Mesodermal cell (in vitro differentiated cells): ENCODE results near the gene GAK.

ENCODE experiments used
- H3K27ac ChIP-seq: 2 replicates; pipeline ENCODE4 v1.7.0; 2013; ENCODE audit warnings: mild to moderate bottlenecking, low read depth, low read length, moderate library complexity; ENCODE audit not compliant: severe bottlenecking
- H3K36me3 ChIP-seq: 2 replicates; pipeline ENCODE4 v1.7.1; 2013; ENCODE audit warnings: mild to moderate bottlenecking, low read length, moderate library complexity; ENCODE audit not compliant: control insufficient read depth, insufficient read depth
- H3K4me1 ChIP-seq: one replicate; pipeline ENCODE4 v1.7.1; 2013; ENCODE audit warnings: mild to moderate bottlenecking, low read length; ENCODE audit not compliant: insufficient read depth, control insufficient read depth, poor library complexity, severe bottlenecking
- H3K4me3 ChIP-seq: 2 replicates; pipeline ENCODE4 v1.7.0; 2013; ENCODE audit warnings: low read length, control low read depth, mild to moderate bottlenecking; ENCODE audit not compliant: insufficient read depth, poor library complexity, severe bottlenecking; ENCODE audit errors: extremely low read depth
- H3K9me3 ChIP-seq: 2 replicates; pipeline ENCODE4 v1.7.1; 2013; ENCODE audit warnings: mild to moderate bottlenecking, low read length, moderate library complexity; ENCODE audit not compliant: control insufficient read depth
- WGBS, 2 experiments: methylation state at CpG; one replicate each; pipeline ENCODE4 v1.1.5; 2013; ENCODE audit warnings: missing lambda C conversion rate in 2 of 2; ENCODE audit not compliant: insufficient coverage in 2 of 2; 5-methylcytosine and 5-hydroxymethylcytosine counted together

GAK gene

GRCh38 chr4:856225-856901, 75.8 kb downstream of the GAK start:
- Histone ChIP-seq H3K9me3 (no peaks in the 10 kb centered on the region), H3K4me1 (no peaks in the 10 kb centered on the region), H3K4me3 (no peak overlapping the region), H3K36me3 (peaks cover 83% of the 10 kb centered on the region), H3K27ac (no peak overlapping the region)
- WGBS, 2 experiments = 82 to 98% methylated on average over 3 of the region's 3 CpGs

- 45 to 57% methylated on average over 1 of the region's 1 CpG for WGBS, 2 experiments
- Histone ChIP-seq H3K4me1 (no peaks in the 10 kb centered on the region), H3K36me3 (peaks cover 83% of the 10 kb centered on the region), H3K9me3 (no peaks in the 10 kb centered on the region), H3K27ac (no peak overlapping the region), H3K4me3 (no peak overlapping the region)
Measured at GRCh38 chr4:855880-856224, 76.3 kb downstream of the GAK start.

GRCh38 chr4:854356-854755, 77.8 kb downstream of the GAK start:
- H3K4me3 ChIP-seq = no peak overlapping the region
- 97 to 98% methylated on average over 10 to 11 of the region's 11 CpGs for WGBS, 2 experiments
- no peak overlapping the region for H3K27ac ChIP-seq
- H3K4me1 ChIP-seq = no peaks in the 10 kb centered on the region
- no peaks in the 10 kb centered on the region for H3K9me3 ChIP-seq
- peaks cover 81% of the 10 kb centered on the region for H3K36me3 ChIP-seq

- no peak overlapping the region for H3K4me3 ChIP-seq
- H3K9me3 ChIP-seq = no peaks in the 10 kb centered on the region
- no peak overlapping the region for H3K27ac ChIP-seq
- H3K36me3 ChIP-seq = peaks cover 78% of the 10 kb centered on the region
- 93 to 95% methylated on average over 32 to 33 of the region's 33 CpGs for WGBS, 2 experiments
- H3K4me1 ChIP-seq = no peaks in the 10 kb centered on the region
Measured at GRCh38 chr4:853416-853781, 78.7 kb downstream of the GAK start.

GRCh38 chr4:851701-852430, 80.2 kb downstream of the GAK start:
- no peaks in the 10 kb centered on the region for H3K9me3 ChIP-seq
- no peak overlapping the region for H3K4me3 ChIP-seq
- no peak overlapping the region for H3K27ac ChIP-seq
- H3K4me1 ChIP-seq = no peaks in the 10 kb centered on the region
- WGBS, 2 experiments = 94 to 95% methylated on average over 33 of the region's 33 CpGs
- H3K36me3 ChIP-seq = peaks cover 68% of the 10 kb centered on the region

GRCh38 chr4:850323-850945, 81.7 kb downstream of the GAK start:
- Histone ChIP-seq H3K4me1 (peaks cover 4% of the 10 kb centered on the region), H3K9me3 (no peaks in the 10 kb centered on the region), H3K4me3 (no peak overlapping the region), H3K36me3 (peaks cover 59% of the 10 kb centered on the region), H3K27ac (no peak overlapping the region)
- WGBS, 2 experiments = 92 to 94% methylated on average over 12 to 13 of the region's 18 CpGs

GRCh38 chr4:849478-850175, 82.5 kb downstream of the GAK start:
- Histone ChIP-seq H3K9me3 (no peaks in the 10 kb centered on the region), H3K27ac (no peak overlapping the region), H3K36me3 (peaks cover 51% of the 10 kb centered on the region), H3K4me3 (no peak overlapping the region), H3K4me1 (peaks cover 8% of the 10 kb centered on the region)
- WGBS, 2 experiments = 92 to 96% methylated on average over 43 to 48 of the region's 50 CpGs

GRCh38 chr4:848803-849477, 83.2 kb downstream of the GAK start:
- H3K9me3 ChIP-seq = no peaks in the 10 kb centered on the region
- H3K36me3 ChIP-seq = peaks cover 44% of the 10 kb centered on the region
- 94 to 97% methylated on average over 20 to 23 of the region's 27 CpGs for WGBS, 2 experiments
- no peak overlapping the region for H3K27ac ChIP-seq
- no peak overlapping the region for H3K4me3 ChIP-seq
- peaks cover 8% of the 10 kb centered on the region for H3K4me1 ChIP-seq

- Histone ChIP-seq H3K4me1 (peaks cover 8% of the 10 kb centered on the region), H3K27ac (no peak overlapping the region), H3K9me3 (no peaks in the 10 kb centered on the region), H3K36me3 (peaks cover 43% of the 10 kb centered on the region), H3K4me3 (no peak overlapping the region)
- WGBS, 2 experiments = 88 to 93% methylated on average over 13 of the region's 16 CpGs
Measured at GRCh38 chr4:848307-848691, 83.8 kb downstream of the GAK start.

GRCh38 chr4:845836-846251, 86.3 kb downstream of the GAK start:
- 85% methylated on average over 12 to 14 of the region's 14 CpGs for WGBS, 2 experiments
- Histone ChIP-seq H3K4me1 (peaks cover 8% of the 10 kb centered on the region), H3K9me3 (no peaks in the 10 kb centered on the region), H3K4me3 (no peak overlapping the region), H3K27ac (no peak overlapping the region), H3K36me3 (peaks cover 28% of the 10 kb centered on the region)
